ENCODE data around the gene TLNRD1. TPM values are rescaled to one million over a fixed set of nuclear protein-coding genes. Genes with fewer than 3 reads are reported as not detected.
A peak's percentile ranks its signal among the peaks of the same experiment; 100 is the strongest.

TLNRD1 gene
- total RNA-seq, 2 donors from 2014 or later: 17.5 to 17.6 TPM

GRCh38 chr15:81014446-81015093, 13.8 kb downstream of the TLNRD1 start:
- H3K9me3 ChIP-seq (ENCODE audit: control insufficient read depth, low read length, poor library complexity, severe bottlenecking): no peaks in the 10 kb centered on the region
- ATAC-seq: no peak
- no peak for DNase-seq
- Mint-ChIP-seq H3K4me1 (peaks cover 22% of the 10 kb centered on the region), H3K4me3 (no peak overlapping the region), H3K27me3 (no peaks in the 10 kb centered on the region), H3K36me3 (ENCODE audit: low read depth) (peaks cover 7% of the 10 kb centered on the region), H3K27ac (no peak overlapping the region)

GRCh38 chr15:81015621-81016488, 15.1 kb downstream of the TLNRD1 start:
- Mint-ChIP-seq H3K4me1 (peaks cover 19% of the 10 kb centered on the region), H3K27ac (no peak overlapping the region), H3K4me3 (no peak overlapping the region), H3K36me3 (ENCODE audit: low read depth) (peaks cover 7% of the 10 kb centered on the region), H3K27me3 (no peaks in the 10 kb centered on the region)
- ATAC-seq (no peak), DNase-seq (no peak)
- H3K9me3 ChIP-seq (ENCODE audit: control insufficient read depth, low read length, poor library complexity, severe bottlenecking): no peaks in the 10 kb centered on the region

GRCh38 chr15:81016489-81017068, 15.9 kb downstream of the TLNRD1 start:
- Mint-ChIP-seq H3K4me1 (peaks cover 18% of the 10 kb centered on the region), H3K36me3 (ENCODE audit: low read depth) (peaks cover 6% of the 10 kb centered on the region), H3K4me3 (no peak overlapping the region), H3K27me3 (no peaks in the 10 kb centered on the region), H3K27ac (no peak overlapping the region)
- no peak for DNase-seq
- H3K9me3 ChIP-seq (ENCODE audit: control insufficient read depth, low read length, poor library complexity, severe bottlenecking): no peaks in the 10 kb centered on the region
- ATAC-seq: no peak

- peaks cover 3% of the 10 kb centered on the region for H3K36me3 Mint-ChIP-seq (ENCODE audit: low read depth)
- H3K9me3 ChIP-seq (ENCODE audit: control insufficient read depth, low read length, poor library complexity, severe bottlenecking): no peaks in the 10 kb centered on the region
- no peak overlapping the region for H3K4me3 Mint-ChIP-seq
- DNase-seq (no peak), ATAC-seq (no peak)
- H3K4me1 Mint-ChIP-seq: peaks cover 17% of the 10 kb centered on the region
- peak overlapping the region; percentile 41 for H3K27ac Mint-ChIP-seq
- no peaks in the 10 kb centered on the region for H3K27me3 Mint-ChIP-seq
These were observed 17.5 kb downstream of the TLNRD1 start for GRCh38 chr15:81018197-81018596.

GRCh38 chr15:81021321-81021720, 20.6 kb downstream of the TLNRD1 start:
- no peak for ATAC-seq
- no peak for DNase-seq
- H3K9me3 ChIP-seq (ENCODE audit: control insufficient read depth, low read length, poor library complexity, severe bottlenecking): no peaks in the 10 kb centered on the region
- no peak overlapping the region for H3K27ac Mint-ChIP-seq
- no peak overlapping the region for H3K4me3 Mint-ChIP-seq
- peaks cover 22% of the 10 kb centered on the region for H3K4me1 Mint-ChIP-seq
- H3K36me3 Mint-ChIP-seq (ENCODE audit: low read depth): peaks cover 5% of the 10 kb centered on the region
- peaks cover 6% of the 10 kb centered on the region for H3K27me3 Mint-ChIP-seq

- H3K9me3 ChIP-seq (ENCODE audit: control insufficient read depth, low read length, poor library complexity, severe bottlenecking): no peaks in the 10 kb centered on the region
- no peak for DNase-seq
- H3K27me3 Mint-ChIP-seq: peaks cover 6% of the 10 kb centered on the region
- H3K36me3 Mint-ChIP-seq (ENCODE audit: low read depth): peaks cover 5% of the 10 kb centered on the region
- peak overlapping the region; percentile 6 for H3K27ac Mint-ChIP-seq
- peak; percentile 41 for ATAC-seq
- peaks cover 19% of the 10 kb centered on the region for H3K4me1 Mint-ChIP-seq
- peak overlapping the region; percentile 65 for H3K4me3 Mint-ChIP-seq
These were observed 23.0 kb downstream of the TLNRD1 start for GRCh38 chr15:81023483-81024264.

- Mint-ChIP-seq H3K36me3 (ENCODE audit: low read depth) (peaks cover 5% of the 10 kb centered on the region), H3K4me1 (peaks cover 19% of the 10 kb centered on the region), H3K27ac (peak overlapping the region; percentile 6), H3K4me3 (no peak overlapping the region), H3K27me3 (peaks cover 6% of the 10 kb centered on the region)
- no peak for DNase-seq
- no peak for ATAC-seq
- no peaks in the 10 kb centered on the region for H3K9me3 ChIP-seq (ENCODE audit: control insufficient read depth, low read length, poor library complexity, severe bottlenecking)
These were observed 23.6 kb downstream of the TLNRD1 start for GRCh38 chr15:81024265-81024872.

GRCh38 chr15:81024936-81025335, 24.2 kb downstream of the TLNRD1 start:
- Mint-ChIP-seq H3K4me1 (peaks cover 19% of the 10 kb centered on the region), H3K27ac (no peak overlapping the region)
- no peak for ATAC-seq

GRCh38 chr15:81025721-81026370, 25.1 kb downstream of the TLNRD1 start:
- H3K27me3 Mint-ChIP-seq: peaks cover 6% of the 10 kb centered on the region
- H3K4me1 Mint-ChIP-seq: peaks cover 17% of the 10 kb centered on the region
- H3K9me3 ChIP-seq (ENCODE audit: control insufficient read depth, low read length, poor library complexity, severe bottlenecking): no peaks in the 10 kb centered on the region
- peaks cover 5% of the 10 kb centered on the region for H3K36me3 Mint-ChIP-seq (ENCODE audit: low read depth)
- H3K27ac Mint-ChIP-seq: no peak overlapping the region
- DNase-seq: no peak
- H3K4me3 Mint-ChIP-seq: no peak overlapping the region
- ATAC-seq: no peak

More at GRCh38 chr15:81024936-81025335, 24.2 kb downstream of the TLNRD1 start:
- Mint-ChIP-seq H3K4me3 (no peak overlapping the region), H3K27me3 (peaks cover 6% of the 10 kb centered on the region), H3K36me3 (ENCODE audit: low read depth) (peaks cover 5% of the 10 kb centered on the region)
- DNase-seq: no peak
- H3K9me3 ChIP-seq (ENCODE audit: control insufficient read depth, low read length, poor library complexity, severe bottlenecking): no peaks in the 10 kb centered on the region

- H3K27me3 Mint-ChIP-seq: peaks cover 6% of the 10 kb centered on the region
- H3K27ac Mint-ChIP-seq: no peak overlapping the region
- peaks cover 17% of the 10 kb centered on the region for H3K4me1 Mint-ChIP-seq
- H3K4me3 Mint-ChIP-seq: no peak overlapping the region
- ATAC-seq (no peak), DNase-seq (no peak)
- H3K9me3 ChIP-seq (ENCODE audit: control insufficient read depth, low read length, poor library complexity, severe bottlenecking): no peaks in the 10 kb centered on the region
- peaks cover 7% of the 10 kb centered on the region for H3K36me3 Mint-ChIP-seq (ENCODE audit: low read depth)
These were observed 26.3 kb downstream of the TLNRD1 start for GRCh38 chr15:81026836-81027599.

GRCh38 chr15:81029414-81030300, 28.9 kb downstream of the TLNRD1 start:
- H3K36me3 Mint-ChIP-seq (ENCODE audit: low read depth): peaks cover 2% of the 10 kb centered on the region
- ATAC-seq (no peak), DNase-seq (no peak)
- H3K4me3 Mint-ChIP-seq: no peak overlapping the region
- H3K9me3 ChIP-seq (ENCODE audit: control insufficient read depth, low read length, poor library complexity, severe bottlenecking): no peaks in the 10 kb centered on the region
- no peaks in the 10 kb centered on the region for H3K27me3 Mint-ChIP-seq
- no peak overlapping the region for H3K27ac Mint-ChIP-seq
- H3K4me1 Mint-ChIP-seq: peaks cover 5% of the 10 kb centered on the region
